GM12878 (cell line): ENCODE results near the gene CDYL. TPM values are rescaled to one million over a fixed set of nuclear protein-coding genes. Genes with fewer than 3 reads are reported as not detected.

Source experiments
- ATAC-seq: fragments of 200-7000 bp; cut with Tn5 transposase; 3 replicates; pipeline ENCODE4 v1.9.1; 2020; ENCODE audit warnings: mild to moderate bottlenecking, moderate library complexity
- BruUV-seq: library from RNA; stranded (reverse); fragments of 400-500 nt; replicated peaks from 2 replicates; lab custom pipeline; 2021; lab: Mats Ljungman, UMichigan
- CTCF ChIA-PET: fragments of 300-600 bp; sonication (Branson Sonifier 250); formaldehyde crosslinking; extraction: SDS; loops from one replicate; lab custom pipeline; 2021; ENCODE audit warnings: inconsistent platforms; lab: Yijun Ruan, JAX
- POLR2A ChIA-PET: fragments of 350-600 bp; formaldehyde crosslinking; extraction: SDS; loops from one replicate; lab custom pipeline; 2021; ENCODE audit warnings: inconsistent platforms; lab: Charles Lee
- RAD21 ChIA-PET: fragments of 300-600 bp; sonication (Branson Sonifier 250); formaldehyde crosslinking; loops from one replicate; lab custom pipeline; 2023; ENCODE audit warnings: antibody characterized with exemption; ENCODE audit not compliant: unreplicated experiment; lab: Charles Lee
- SMC1A ChIA-PET: fragments of 300-600 bp; sonication (Branson Sonifier 250); formaldehyde crosslinking; loops from one replicate; lab custom pipeline; 2023; ENCODE audit not compliant: unreplicated experiment, uncharacterized antibody; lab: Charles Lee
- DNase-seq: peaks from one replicate; pipeline ENCODE4 v3.0.0-alpha.2; 2011; ENCODE audit warnings: low read depth, low spot score
- FAIRE-seq: peaks from 3 replicates; lab custom pipeline; 2011; peaks lifted over from hg19 to GRCh38; lab: Jason Lieb, UNC
- H2AFZ ChIP-seq: 2 replicates; pipeline ENCODE4 v1.6.0; 2011; ENCODE audit warnings: low read depth, low read length, control low read depth; ENCODE audit not compliant: control insufficient read depth
- H3K27ac ChIP-seq: 2 replicates; pipeline ENCODE4 v1.5.1; 2011; ENCODE audit warnings: control low read depth; ENCODE audit not compliant: control insufficient read depth, insufficient read depth
- H3K27me3 ChIP-seq, 2 experiments: replicated peaks in 1 of 2; 2 replicates each; pipeline versions ENCODE4 v1.6.0 to v1.6.1; 2011; ENCODE audit warnings: low read length in 1 of 2; ENCODE audit not compliant: control insufficient read depth in 2 of 2, insufficient read depth in 2 of 2
- H3K36me3 ChIP-seq, 2 experiments: 2 replicates each; pipeline ENCODE4 v1.5.1; 2011; ENCODE audit warnings: low read length in 1 of 2; ENCODE audit not compliant: control insufficient read depth in 2 of 2, insufficient read depth in 2 of 2
- H3K4me1 ChIP-seq: 2 replicates; pipeline ENCODE4 v1.6.1; 2011; ENCODE audit warnings: mild to moderate bottlenecking, low read length, moderate library complexity, mixed read lengths; ENCODE audit not compliant: control insufficient read depth, insufficient read depth
- H3K4me2 ChIP-seq: 2 replicates; pipeline ENCODE4 v1.6.0; 2011; ENCODE audit warnings: control low read depth; ENCODE audit not compliant: control insufficient read depth, insufficient read depth
- H3K4me3 ChIP-seq: fragments of 200-600 bp; sonication (generic); 2 replicates; pipeline ENCODE4 v1.5.1; 2016
- H3K79me2 ChIP-seq: 2 replicates; pipeline ENCODE4 v1.6.0; 2011; ENCODE audit warnings: low read length; ENCODE audit not compliant: control insufficient read depth, insufficient read depth
- H3K9ac ChIP-seq: 2 replicates; pipeline ENCODE4 v1.8.0; 2011; ENCODE audit warnings: low read length, control low read depth, mixed read lengths; ENCODE audit not compliant: control insufficient read depth, insufficient read depth
- H3K9me3 ChIP-seq: replicated peaks from 3 replicates; pipeline ENCODE4 v1.5.1; 2011; ENCODE audit warnings: mild to moderate bottlenecking, low read length; ENCODE audit not compliant: control insufficient read depth, insufficient read depth
- H4K20me1 ChIP-seq: 2 replicates; pipeline ENCODE4 v1.6.0; 2011; ENCODE audit not compliant: control insufficient read depth, insufficient read depth
- ASH2L ChIP-seq: fragments of 300-600, 200-600 bp; sonication (generic); IDR thresholded peaks from 2 replicates; pipeline ENCODE4 v1.6.1; 2017; ENCODE audit warnings: low read depth, mild to moderate bottlenecking, borderline replicate concordance
- ATF7 ChIP-seq: fragments of 450-650 bp; IDR thresholded peaks from 2 replicates; pipeline ENCODE4 v1.6.1; 2016; ENCODE audit warnings: low read depth, mild to moderate bottlenecking
- CEBPB ChIP-seq, 2 experiments: fragments of 150-350 bp in 1 of 2; IDR thresholded peaks; 2 replicates each; pipeline ENCODE4 v1.6.1; 2012 to 2014; ENCODE audit warnings: low read depth in 2 of 2, low read length in 2 of 2, borderline replicate concordance in 1 of 2, inconsistent platforms in 1 of 2
- E4F1 ChIP-seq: fragments of 450-650 bp; IDR thresholded peaks from 2 replicates; pipeline ENCODE4 v1.6.1; 2018; ENCODE audit warnings: borderline replicate concordance, mild to moderate bottlenecking; ENCODE audit not compliant: partially characterized antibody
- HCFC1 ChIP-seq: fragments of 150-350 bp; IDR thresholded peaks from 2 replicates; pipeline ENCODE4 v1.6.1; 2014; ENCODE audit warnings: low read length
- WGBS: methylation state at CpG from one replicate; pipeline ENCODE4 v1.1.6; 2016; ENCODE audit warnings: low lambda C conversion rate; ENCODE audit not compliant: insufficient replicate concordance, insufficient coverage; ENCODE audit errors: missing lambda C conversion rate; 5-methylcytosine and 5-hydroxymethylcytosine counted together
- in situ Hi-C: fragments of 300-500 bp; cut with MboI; formaldehyde crosslinking; loops from 9 replicates; pipeline ENCODE4 v1.14.3; 2018; ENCODE audit warnings: mixed read lengths
- intact Hi-C: fragments of 100-400 bp; cut with micrococcal nuclease; formaldehyde crosslinking; loops from one replicate; pipeline ENCODE4 v1.14.2; 2022; ENCODE audit not compliant: unreplicated experiment
- polyA plus RNA-seq, 11 experiments: library from polyadenylated mRNA; depleted of rRNA in 4 of 11; unstranded in 6 of 11; stranded (reverse) in 5 of 11; fragments of >200 nt; fragmentation: Nextera tagmentation in 4 of 11; fragmentation: Illumina TruSeq in 1 of 11; extraction: Ambion mirVana in 4 of 11; extraction: Trizol in 1 of 11; gene quantifications; 1 replicate in 1 of 11; 2 replicates in 10 of 11; pipeline versions ENCODE4 v1.2.1 to v1.2.3, GENCODE V29; 2011 to 2016; ENCODE audit warnings: inconsistent platforms in 2 of 11, missing spikeins in 2 of 11, low read depth in 1 of 11
- total RNA-seq, 4 experiments: library from RNA; depleted of rRNA in 3 of 4; stranded (reverse); fragments of >200 nt in 3 of 4; fragmentation: Illumina TruSeq in 1 of 4; extraction: Trizol in 1 of 4; gene quantifications; 2 replicates each; pipeline versions ENCODE4 v1.2.1 to v1.2.3, GENCODE V29; 2013 to 2021

The CDYL gene
- total and polyA plus RNA-seq, 10 of the 15 experiments (the other 5 are each of a cell fraction or from before 2014, with no cell fraction given): 9.3 to 61.2 (median 28.5) TPM

GRCh38 chr6:4788482-4788881, 12.3 kb downstream of the CDYL start:
- WGBS: 80% methylated on average over 6 of the region's 6 CpGs
- intact Hi-C loops (loop anchor here (10.0 kb wide), 1 partner anchor 764 kb away; a partner anchor contains a TSS), in situ Hi-C loops (no loop called here)
- Histone ChIP-seq H4K20me1 (no peaks in the 10 kb centered on the region; the same call in 1 of the 2 replicates), H3K4me3 (peak overlapping the region; percentile 53; the same call in 1 of the 2 replicates), H2AFZ (no peak overlapping the region), H3K36me3 (peaks cover 0 to 4% of the 10 kb centered on the region in 2 experiments; a peak in 2 of 4 replicates), H3K9ac (no peak overlapping the region), H3K27me3 (no peaks in the 10 kb centered on the region), H3K4me2 (peak overlapping the region; percentile 88), H3K27ac (peak overlapping the region; percentile 42), H3K4me1 (peaks cover 27% of the 10 kb centered on the region), H3K79me2 (peaks cover 90% of the 10 kb centered on the region), H3K9me3 (no peaks in the 10 kb centered on the region; the same call in 1 of the 3 replicates)
- ATAC-seq (no peak), FAIRE-seq (no peak), DNase-seq (no peak)
- POLR2A ChIA-PET: interaction anchor here (0.6 to 3.5 kb wide), 4 partner anchors 7 to 23 kb away, joined by 3 to 47 read pairs (median 20); no protein-coding TSS in a partner anchor
- BruUV-seq: no TSS peak
- SMC1A ChIA-PET: interaction anchor here (0.7 to 4.2 kb wide), 6 partner anchors 7 to 120 kb away, joined by 3 to 89 read pairs (median 14); no protein-coding TSS in a partner anchor
- no peak for TF ChIP-seq ATF7
- TF ChIP-seq ASH2L: no peak
- no peak for TF ChIP-seq E4F1
- TF ChIP-seq HCFC1: no peak
- TF ChIP-seq CEBPB (IDR thresholded peaks at IDR 0.05; ENCODE audit: borderline replicate concordance in 1 of 2, low read depth in 2 of 2, low read length in 2 of 2): no peak
- RAD21 ChIA-PET: interaction anchor here (1.2 to 3.9 kb wide), 7 partner anchors 8 to 119 kb away, joined by 3 to 49 read pairs (median 13); partner anchors contain the start of gene CDYL
- CTCF ChIA-PET: interaction anchor here (0.9 to 3.7 kb wide), 5 partner anchors 8 to 131 kb away, joined by 3 to 78 read pairs (median 5); no protein-coding TSS in a partner anchor
